NCI-H187 (cell line): Measurements from ENCODE around the gene MOSPD3.
"Not testable (repeated sequence)": the region's sequence is repeated elsewhere in the genome, so short reads cannot be mapped to it uniquely, and the experiment has no call there.

ENCODE experiments used
- DNase-seq, 2 experiments: peaks; one replicate each; lab custom pipeline; 2025; lab: John Stamatoyannopoulos, UW

The MOSPD3 gene

GRCh38 chr7:100611983-100612729 lies at the start of gene MOSPD3:
MOSPD3 (plus strand) TSS chr7:100612540; CDS start chr7:100612792, 252 bp downstream.
- peak; percentile 99 to 100 for DNase-seq

GRCh38 chr7:100563100-100563564 lies 49.2 kb upstream of the MOSPD3 start:
- DNase-seq = no peak

- DNase-seq = peak in 1 of 2 experiments; percentile 43
Observed at GRCh38 chr7:100563809-100564400, 48.4 kb upstream of the MOSPD3 start.

- DNase-seq = not testable (repeated sequence)
Observed at GRCh38 chr7:100564405-100564804, 47.9 kb upstream of the MOSPD3 start.

GRCh38 chr7:100565133-100565571 lies 47.2 kb upstream of the MOSPD3 start:
- no peak for DNase-seq

- DNase-seq = no peak
Observed at GRCh38 chr7:100566018-100566531, 46.3 kb upstream of the MOSPD3 start.

GRCh38 chr7:100567031-100567730 lies 45.2 kb upstream of the MOSPD3 start:
- DNase-seq = no peak

- peak in 1 of 2 experiments; percentile 25 for DNase-seq
Observed at GRCh38 chr7:100567751-100568175, 44.6 kb upstream of the MOSPD3 start.

GRCh38 chr7:100568176-100568895 lies 44.0 kb upstream of the MOSPD3 start:
- DNase-seq = no peak

GRCh38 chr7:100568896-100569844 lies 43.2 kb upstream of the MOSPD3 start:
- no peak for DNase-seq

- DNase-seq = no peak
Observed at GRCh38 chr7:100570954-100571828, 41.1 kb upstream of the MOSPD3 start.

GRCh38 chr7:100571829-100572116 lies 40.6 kb upstream of the MOSPD3 start:
- DNase-seq = no peak

GRCh38 chr7:100572281-100572948 lies 39.9 kb upstream of the MOSPD3 start:
- DNase-seq = no peak

GRCh38 chr7:100572949-100573675 lies 39.2 kb upstream of the MOSPD3 start:
- no peak for DNase-seq

GRCh38 chr7:100573691-100574361 lies 38.5 kb upstream of the MOSPD3 start, which contains the start of gene SAP25:
SAP25 (minus strand) TSS chr7:100573900; CDS start chr7:100573742, 158 bp downstream.
- no peak for DNase-seq

- no peak for DNase-seq
Observed at GRCh38 chr7:100574362-100575205, 37.8 kb upstream of the MOSPD3 start.

GRCh38 chr7:100575206-100575631 lies 37.1 kb upstream of the MOSPD3 start:
- DNase-seq = no peak
